GM12892 (cell line): ENCODE results near the gene WSCD2.

Experiments used
- DNase-seq: peaks from one replicate; pipeline ENCODE4 v3.0.0; 2011; ENCODE audit not compliant: insufficient read length
- FAIRE-seq: peaks from 2 replicates; lab custom pipeline; 2011; peaks lifted over from hg19 to GRCh38; lab: Jason Lieb, UNC
- POLR2A ChIP-seq: IDR thresholded peaks from 2 replicates; pipeline ENCODE4 v1.6.1; 2011; ENCODE audit warnings: low read depth, low read length, control low read depth
- POLR2AphosphoS5 ChIP-seq: IDR thresholded peaks from 2 replicates; pipeline ENCODE4 v1.6.1; 2011; ENCODE audit warnings: low read depth, low read length, control low read depth
- TAF1 ChIP-seq: IDR thresholded peaks from 2 replicates; pipeline ENCODE4 v1.6.1; 2011; ENCODE audit warnings: low read depth, mild to moderate bottlenecking, control low read depth, low read length, borderline replicate concordance

Gene WSCD2

GRCh38 chr12:108135627-108136026 lies 6.5 kb downstream of the WSCD2 start:
- DNase-seq = no peak
- TF ChIP-seq POLR2A (no peak), TAF1 (no peak), POLR2AphosphoS5 (no peak)
- no peak for FAIRE-seq

- DNase-seq (no peak), FAIRE-seq (no peak)
- no peak for TF ChIP-seq TAF1
These were observed 7.6 kb downstream of the WSCD2 start for GRCh38 chr12:108136697-108137096.

- no peak for TF ChIP-seq TAF1
- TF ChIP-seq POLR2AphosphoS5 = no peak
- no peak for TF ChIP-seq POLR2A
- no peak for DNase-seq
- no peak for FAIRE-seq
These were observed 10.4 kb downstream of the WSCD2 start for GRCh38 chr12:108139454-108139853.

- FAIRE-seq (no peak), DNase-seq (no peak)
- TF ChIP-seq TAF1 = no peak
- no peak for TF ChIP-seq POLR2A
These were observed 11.4 kb downstream of the WSCD2 start for GRCh38 chr12:108140501-108140900.

GRCh38 chr12:108141600-108142130 lies 12.6 kb downstream of the WSCD2 start:
- no peak for TF ChIP-seq POLR2AphosphoS5
- TF ChIP-seq TAF1 = no peak
- FAIRE-seq (no peak), DNase-seq (no peak)

- TF ChIP-seq TAF1 = no peak
- TF ChIP-seq POLR2AphosphoS5 = no peak
- TF ChIP-seq POLR2A = no peak
- no peak for FAIRE-seq
These were observed 14.1 kb downstream of the WSCD2 start for GRCh38 chr12:108143144-108143543.

GRCh38 chr12:108144080-108144479 lies 15.0 kb downstream of the WSCD2 start:
- FAIRE-seq (no peak), DNase-seq (no peak)
- TF ChIP-seq POLR2AphosphoS5 (no peak), TAF1 (no peak), POLR2A (no peak)

More at GRCh38 chr12:108143144-108143543, 14.1 kb downstream of the WSCD2 start:
- DNase-seq = no peak

GRCh38 chr12:108145011-108145410 lies 15.9 kb downstream of the WSCD2 start:
- FAIRE-seq = no peak
- DNase-seq = no peak
- no peak for TF ChIP-seq TAF1
- TF ChIP-seq POLR2A = no peak
- TF ChIP-seq POLR2AphosphoS5 = no peak

- no peak for FAIRE-seq
- DNase-seq = no peak
- no peak for TF ChIP-seq POLR2AphosphoS5
- TF ChIP-seq POLR2A = no peak
- no peak for TF ChIP-seq TAF1
These were observed 17.2 kb downstream of the WSCD2 start for GRCh38 chr12:108146035-108146893.

- DNase-seq (no peak), FAIRE-seq (no peak)
- TF ChIP-seq POLR2A (no peak), TAF1 (no peak), POLR2AphosphoS5 (no peak)
These were observed 18.2 kb downstream of the WSCD2 start for GRCh38 chr12:108147279-108147678.

- FAIRE-seq (no peak), DNase-seq (no peak)
- TF ChIP-seq TAF1 = no peak
- TF ChIP-seq POLR2AphosphoS5 = no peak
- TF ChIP-seq POLR2A = no peak
These were observed 19.5 kb downstream of the WSCD2 start for GRCh38 chr12:108148521-108149074.

GRCh38 chr12:108150436-108150835 lies 21.3 kb downstream of the WSCD2 start:
- FAIRE-seq = no peak
- DNase-seq = no peak

More at GRCh38 chr12:108150436-108150835, 21.3 kb downstream of the WSCD2 start:
- TF ChIP-seq POLR2A (no peak), TAF1 (no peak), POLR2AphosphoS5 (no peak)
